A204.1 (cell line): ENCODE results near the gene RDH8.

ENCODE experiments used
- FAIRE-seq: peaks from 2 replicates; lab custom pipeline; 2012; peaks lifted over from hg19 to GRCh38; lab: Jason Lieb, UNC

Gene RDH8

DNA sequence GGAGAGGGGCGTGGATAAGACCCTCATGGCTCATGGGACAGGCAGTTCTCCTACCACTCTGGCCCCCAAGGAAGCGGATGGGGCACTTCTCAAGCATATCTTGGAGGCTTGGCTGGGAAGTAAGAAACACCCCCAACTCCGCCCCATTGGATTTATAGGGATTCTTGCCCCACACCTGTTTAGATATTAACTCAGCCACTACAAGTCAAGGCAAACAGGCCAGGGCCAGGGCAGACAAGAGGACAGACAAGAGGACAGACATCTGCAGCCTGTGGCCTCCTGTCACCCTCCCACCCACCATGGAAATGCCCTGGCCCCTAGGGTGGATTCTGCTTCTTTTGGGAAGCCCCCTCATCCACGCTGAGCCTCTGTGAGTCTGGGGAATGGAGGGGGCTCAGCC lies 24.1 kb downstream of the RDH8 start:
- FAIRE-seq = no peak

DNA sequence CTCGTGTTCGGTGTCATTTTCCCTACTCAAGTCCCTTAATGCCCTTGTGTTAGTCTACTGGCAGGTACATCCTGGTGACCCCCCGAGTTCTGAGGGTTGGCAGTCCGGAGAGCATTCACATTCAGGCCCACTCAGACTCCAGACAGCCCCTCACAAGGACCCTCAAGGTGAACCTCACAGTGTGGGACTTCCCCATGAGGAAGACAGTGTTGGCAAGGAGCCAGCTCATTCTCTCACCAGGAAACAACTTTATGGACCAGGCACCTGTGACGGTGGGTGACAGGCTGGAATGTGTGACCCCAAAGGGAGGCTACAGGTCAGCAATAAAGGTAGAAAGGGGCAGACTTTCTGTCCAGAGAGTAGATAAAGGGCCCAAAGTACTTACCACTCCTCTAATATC lies 24.5 kb downstream of the RDH8 start:
- no peak for FAIRE-seq

DNA sequence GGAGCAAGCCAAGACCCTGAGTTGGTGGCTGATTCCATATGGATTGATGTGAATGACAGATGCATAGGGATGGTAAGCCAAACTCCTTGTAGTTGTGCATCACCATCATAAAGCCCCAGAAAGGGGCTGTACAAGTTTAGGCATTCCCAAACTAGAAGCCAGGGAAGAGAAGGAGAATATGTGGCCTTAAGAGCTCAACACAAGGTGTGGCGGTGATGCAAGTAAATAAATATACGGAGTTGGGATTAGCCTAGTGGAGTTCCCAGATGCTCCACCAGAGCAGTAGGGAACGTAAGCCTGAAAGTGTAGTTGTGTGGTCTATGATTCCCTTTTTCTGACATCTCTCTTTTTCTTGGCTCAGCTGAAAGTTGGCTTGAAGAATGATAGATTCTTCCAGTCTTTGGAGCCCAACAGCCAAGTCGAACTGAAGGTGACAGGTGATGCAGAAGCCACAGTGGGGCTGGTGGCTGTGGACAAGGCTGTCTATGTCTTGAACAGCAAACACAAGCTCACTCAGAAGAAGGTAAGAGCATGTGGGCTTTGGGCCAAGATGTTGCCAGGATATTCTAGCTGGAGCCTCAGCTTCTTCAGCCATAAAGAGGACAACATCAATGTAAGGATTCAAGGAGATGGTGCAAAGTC lies 30.1 kb downstream of the RDH8 start:
- no peak for FAIRE-seq

DNA sequence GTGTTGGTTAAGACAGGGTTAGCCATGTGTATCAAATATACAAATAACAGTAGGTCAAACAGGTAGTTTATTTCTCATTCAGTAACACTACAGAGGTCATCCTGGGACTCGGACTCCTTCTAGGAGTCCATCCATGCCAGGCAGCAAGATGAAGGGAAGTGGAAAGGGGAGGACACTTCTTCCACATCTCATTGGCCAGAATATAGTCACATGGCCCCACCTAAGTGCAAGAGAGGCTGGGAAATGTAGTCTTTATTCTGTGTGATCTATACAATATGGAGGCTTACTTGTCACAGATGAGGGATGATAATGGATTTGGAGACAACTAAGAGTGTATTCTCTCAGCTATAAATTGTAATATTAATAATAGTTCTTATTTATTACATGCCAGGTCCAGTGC lies 31.1 kb downstream of the RDH8 start:
- no peak for FAIRE-seq

DNA sequence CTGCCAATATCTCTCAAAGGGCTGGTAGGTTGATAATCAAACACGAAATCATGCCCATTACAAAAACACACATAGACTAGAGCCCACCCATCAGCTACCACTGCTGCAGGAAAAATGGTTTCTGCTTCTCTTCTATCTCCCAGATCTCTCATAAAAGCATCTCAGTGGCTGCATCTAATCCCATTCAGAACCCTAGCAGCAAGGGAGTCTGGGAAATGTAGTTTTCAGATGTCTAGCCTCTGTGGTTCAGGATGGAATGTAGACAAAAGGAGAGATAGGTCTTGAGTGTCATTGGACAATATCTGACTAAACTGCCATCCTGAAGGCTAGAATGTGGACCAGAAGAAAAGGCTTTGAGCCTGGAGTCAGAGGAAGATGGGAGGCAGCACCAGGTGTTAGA lies 32.1 kb downstream of the RDH8 start:
- no peak for FAIRE-seq

DNA sequence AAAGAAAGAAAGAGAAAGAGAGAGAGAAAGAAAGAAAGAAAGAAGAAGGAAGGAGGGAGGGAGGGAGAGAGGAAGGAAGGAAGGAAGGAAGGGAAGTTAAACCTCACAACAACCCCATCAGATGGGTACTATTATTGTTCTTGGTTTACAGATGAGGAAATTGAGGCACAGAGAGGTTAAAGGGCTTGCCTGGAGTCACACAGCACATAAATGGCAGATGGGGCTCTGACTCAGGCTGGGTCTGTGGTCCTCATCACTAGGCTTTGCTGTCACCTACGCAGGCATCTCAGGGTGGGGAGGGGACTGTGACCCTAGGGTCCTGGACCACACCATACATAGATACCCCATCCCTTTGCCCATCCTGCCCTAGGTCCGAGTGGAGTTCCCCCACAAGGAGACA lies 36.3 kb downstream of the RDH8 start:
- FAIRE-seq = no peak

DNA sequence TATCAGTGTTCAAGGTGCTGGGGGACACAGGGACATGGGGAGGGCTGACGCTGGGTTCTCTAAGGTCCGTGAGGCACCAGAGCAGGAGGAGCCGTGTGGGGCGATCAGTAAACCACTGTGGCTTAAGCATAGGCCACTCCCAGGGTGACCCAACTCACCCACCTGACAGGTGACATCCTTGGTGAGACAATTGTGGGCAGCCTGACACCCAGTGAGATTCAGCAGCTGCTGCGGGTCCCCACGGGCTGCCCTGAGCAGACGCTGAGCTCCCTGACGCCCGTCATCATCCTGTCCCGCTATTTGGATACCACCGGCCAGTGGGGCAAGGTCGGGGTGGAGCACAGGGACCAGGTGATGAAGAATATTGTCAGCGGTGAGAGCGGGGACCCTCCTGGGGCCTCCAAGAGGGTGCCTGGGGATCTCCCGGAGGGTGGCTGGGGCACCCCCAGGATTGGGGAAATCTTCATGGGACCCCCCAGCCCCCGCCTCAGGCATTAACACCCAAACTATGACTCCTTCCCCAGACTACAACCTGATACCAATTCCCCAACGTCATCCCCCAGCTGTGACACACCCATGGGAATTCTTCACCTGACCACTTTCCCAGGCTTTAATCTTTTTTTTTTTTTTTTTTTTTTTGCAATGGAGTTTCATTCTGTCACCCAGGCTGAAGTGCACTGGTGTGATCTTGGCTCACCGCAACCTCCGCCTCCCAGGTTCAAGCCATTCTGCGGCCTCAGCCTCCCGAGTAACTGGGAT lies 39.5 kb downstream of the RDH8 start:
- FAIRE-seq = no peak

DNA sequence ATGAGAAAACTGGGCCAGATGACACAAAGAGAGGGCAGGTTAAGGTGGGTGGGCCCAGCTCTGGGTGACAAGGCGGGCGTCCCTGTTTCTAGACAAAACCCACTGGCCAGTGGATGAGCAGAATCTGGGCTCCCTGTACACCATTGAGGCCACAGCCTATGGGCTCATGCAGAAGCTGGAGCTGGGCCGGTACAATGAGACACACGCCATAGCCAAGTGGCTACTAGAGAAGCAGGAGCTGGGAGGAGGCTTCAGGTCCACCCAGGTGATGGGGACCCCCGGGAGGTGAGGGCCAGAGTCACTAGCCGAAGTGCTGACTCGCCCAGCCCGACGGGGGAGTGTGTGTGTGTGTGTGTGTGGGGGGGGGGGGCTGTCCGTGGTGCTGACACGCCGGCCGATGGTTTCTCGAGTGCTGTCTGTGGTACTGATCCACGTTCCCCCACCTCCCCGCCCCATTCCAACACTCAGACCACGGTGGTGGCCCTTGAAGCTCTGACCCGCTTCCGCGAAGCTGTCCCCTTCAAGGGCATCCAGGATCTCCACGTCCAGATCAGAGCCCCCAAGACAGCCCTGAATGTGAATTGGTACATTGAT lies 48.5 kb downstream of the RDH8 start:
- no peak for FAIRE-seq

DNA sequence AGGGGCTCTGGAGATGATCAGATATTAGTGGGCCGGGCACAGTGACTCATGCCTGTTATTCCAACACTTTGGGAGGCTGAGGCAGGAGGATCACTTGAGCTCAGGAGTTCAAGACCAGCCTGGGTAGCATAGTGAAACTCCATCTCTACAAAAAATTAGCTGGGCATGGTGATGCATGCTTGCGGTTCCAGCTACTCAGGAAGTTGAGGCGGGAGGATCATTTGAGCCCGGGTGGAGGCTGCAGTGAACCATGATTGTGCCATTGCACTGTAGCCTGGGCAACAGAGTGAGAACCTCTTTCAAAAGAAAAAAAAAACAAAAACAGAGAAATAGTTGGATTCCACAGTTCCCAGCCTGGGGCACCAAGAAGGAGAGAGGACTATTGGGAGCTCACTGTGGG lies 54.9 kb downstream of the RDH8 start:
- FAIRE-seq = no peak

DNA sequence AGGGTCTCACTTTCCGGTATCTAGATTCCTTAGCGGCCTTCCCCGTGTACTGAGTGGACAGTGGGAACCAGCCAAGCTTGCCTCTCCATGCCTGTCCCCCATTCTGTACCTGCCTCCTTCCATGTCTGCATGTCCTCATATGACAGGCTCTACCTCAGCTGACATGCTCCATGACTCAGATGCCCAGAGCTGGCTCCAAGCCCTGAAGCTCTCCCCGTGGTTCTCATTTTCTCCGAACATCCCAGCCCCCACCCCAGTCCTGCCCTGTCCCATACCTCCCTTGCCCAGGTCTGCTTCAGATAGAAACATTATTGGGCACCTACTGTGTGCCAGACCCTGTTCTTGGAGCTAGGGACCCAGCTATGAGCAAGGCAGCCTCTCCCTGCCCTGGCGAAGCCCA lies 55.8 kb downstream of the RDH8 start:
- no peak for FAIRE-seq

DNA sequence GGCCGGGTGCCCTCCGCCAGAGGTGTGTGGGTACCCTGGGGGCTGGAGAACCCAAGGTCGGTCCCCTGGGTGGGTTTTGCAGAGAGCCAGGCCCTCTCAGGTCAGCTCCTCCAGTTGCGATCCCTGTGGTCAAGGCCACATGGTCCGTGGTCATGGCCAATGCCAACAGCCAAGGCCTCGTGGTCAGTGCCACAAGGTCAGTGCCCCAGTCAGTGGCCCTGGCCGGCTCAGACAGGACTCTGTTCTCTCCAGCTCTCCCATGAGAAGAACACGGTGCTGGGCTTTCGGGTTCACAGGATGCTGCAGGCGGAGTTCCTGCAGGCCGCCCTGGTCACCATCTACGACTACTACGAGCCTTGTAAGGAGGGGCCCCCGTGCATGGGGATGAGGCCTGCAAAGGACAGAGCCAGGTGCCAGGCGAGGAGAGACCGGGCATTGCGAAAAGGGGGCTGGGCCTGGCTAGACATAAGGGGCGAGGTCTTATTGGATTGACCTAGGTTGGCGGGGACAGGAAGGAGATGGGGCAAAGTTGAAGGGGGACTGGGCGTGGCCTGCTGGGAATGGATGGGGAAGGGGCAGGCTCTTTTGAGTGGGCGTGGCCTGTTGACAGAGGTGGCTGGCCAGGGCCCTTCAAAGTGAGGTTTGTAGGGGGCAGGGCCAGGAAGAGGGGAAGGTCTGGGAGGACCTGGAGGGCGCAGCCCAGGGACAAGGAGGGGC lies 57.6 kb downstream of the RDH8 start:
- no peak for FAIRE-seq
